C4-2B (cell line): Measurements from ENCODE around the gene OR2A7.
A peak's percentile ranks its signal among the peaks of the same experiment; 100 is the strongest.
"Not testable (repeated sequence)": the region's sequence is repeated elsewhere in the genome, so short reads cannot be mapped to it uniquely, and the experiment has no call there.

Source experiments
- H3K27ac ChIP-seq: fragments of 450-650 bp; 2 replicates; pipeline ENCODE4 v1.5.1; 2017
- CTCF ChIP-seq: fragments of 450-650 bp; conservative IDR thresholded peaks from 2 replicates; pipeline ENCODE4 v1.5.1; 2017; ENCODE audit warnings: mild to moderate bottlenecking

The OR2A7 gene

GRCh38 chr7:144219149-144219548 is 45.4 kb downstream of the OR2A7 start:
- 0 out of 2 replicates have a peak, but pooled peaks have one; percentile 4 for TF ChIP-seq CTCF
- not testable (repeated sequence) for H3K27ac ChIP-seq

GRCh38 chr7:144218581-144218980 is 46.0 kb downstream of the OR2A7 start:
- not testable (repeated sequence) for H3K27ac ChIP-seq

- not testable (repeated sequence) for H3K27ac ChIP-seq
These were observed 47.4 kb downstream of the OR2A7 start for GRCh38 chr7:144217200-144217599.
